NCI-H1105 (cell line): ENCODE data around the gene ACOX1.
A peak's percentile ranks its signal among the peaks of the same experiment; 100 is the strongest.

ENCODE experiments used
- DNase-seq: peaks from one replicate; lab custom pipeline; 2025; lab: John Stamatoyannopoulos, UW

Gene ACOX1

DNA sequence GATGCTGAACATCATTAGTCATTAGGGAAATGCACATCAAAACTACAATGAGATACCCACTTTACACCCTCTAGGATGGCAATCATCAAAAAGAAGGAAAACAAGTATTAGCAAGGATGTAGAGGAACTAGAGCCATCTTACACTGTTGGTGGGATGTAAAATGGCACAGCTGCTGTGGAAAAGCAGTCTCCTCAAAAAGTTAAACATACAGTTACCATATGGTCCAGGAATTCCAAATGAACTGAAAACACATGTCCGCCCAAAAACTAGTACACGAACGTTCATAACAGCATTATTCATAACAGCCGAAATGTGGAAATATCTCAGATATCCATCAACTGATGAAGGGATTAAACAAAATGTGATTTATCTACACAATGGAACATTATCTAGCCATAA is 45.2 kb downstream of the ACOX1 start:
- no peak for DNase-seq

GRCh38 chr17:75932852-75933251 is 46.1 kb downstream of the ACOX1 start:
- no peak for DNase-seq

DNA sequence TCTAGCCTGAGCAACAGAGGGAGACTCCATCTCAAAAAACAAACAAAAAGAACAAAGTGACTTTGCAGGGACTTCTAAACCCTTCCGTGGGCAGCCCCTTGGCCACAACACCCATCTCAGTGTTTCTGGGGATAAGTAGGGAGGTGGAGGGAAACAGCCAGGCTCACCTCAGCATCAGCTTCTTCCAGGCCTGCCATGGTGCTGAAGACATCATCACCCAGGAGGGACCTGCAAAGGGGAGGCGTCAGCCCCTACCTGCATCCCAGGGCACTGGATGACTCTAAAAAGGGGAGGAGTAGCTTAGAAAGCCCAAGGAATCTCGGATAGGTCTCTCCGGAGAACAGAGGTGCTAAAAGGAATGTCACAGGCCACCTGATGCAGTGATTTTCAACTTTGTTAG is 47.9 kb downstream of the ACOX1 start:
- no peak for DNase-seq

DNA sequence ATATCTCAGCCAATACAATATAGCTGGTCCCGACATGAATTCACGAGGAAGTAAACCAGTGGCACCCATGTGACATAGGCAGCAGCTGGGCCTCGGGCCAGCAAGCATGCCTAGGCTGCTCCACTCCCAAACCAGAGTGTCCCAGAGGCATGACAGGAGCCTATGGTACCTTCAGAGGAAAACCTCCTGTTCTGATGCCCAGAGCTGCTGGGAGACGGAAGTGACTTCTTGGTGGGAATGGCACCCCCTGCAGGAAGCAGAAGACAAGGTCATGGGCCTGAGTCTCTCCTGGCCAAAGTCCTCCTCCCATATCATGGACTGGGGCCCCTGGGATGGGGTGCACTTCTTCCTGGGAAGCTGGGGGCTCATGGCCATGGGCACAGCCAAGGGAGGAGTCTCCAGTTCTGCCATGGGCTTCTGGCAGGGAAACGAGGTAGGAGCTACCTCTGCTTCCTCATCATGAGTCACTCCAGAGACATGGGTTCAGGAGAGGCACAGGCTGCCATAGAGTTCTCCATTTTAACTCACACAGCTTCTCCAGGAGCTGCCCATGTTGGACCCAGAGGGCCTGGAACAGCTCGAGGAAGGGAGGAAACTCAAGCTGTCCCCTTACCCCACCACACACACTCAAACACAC is 51.6 kb downstream of the ACOX1 start:
- DNase-seq: peak; percentile 4

DNA sequence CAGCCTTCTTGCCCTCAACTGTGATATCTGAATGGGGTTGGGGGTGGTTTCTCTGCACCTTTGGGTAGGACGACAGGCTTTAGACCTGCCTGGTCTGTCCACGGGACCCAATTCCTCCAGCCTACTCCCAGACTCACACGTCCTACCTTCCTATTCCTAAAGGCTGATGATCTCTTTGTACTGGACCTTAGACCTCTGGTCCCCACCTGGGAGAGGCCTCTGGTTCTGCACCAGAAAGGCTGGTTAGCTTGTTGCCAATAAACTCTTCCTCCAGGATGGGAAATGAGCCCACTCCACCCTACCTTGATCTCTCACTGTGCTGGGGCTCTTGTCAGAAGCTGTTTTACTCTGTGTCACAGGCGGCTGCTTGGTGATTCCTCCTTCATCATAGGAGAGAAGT is 52.5 kb downstream of the ACOX1 start:
- DNase-seq: no peak

- no peak for DNase-seq
These were observed 53.1 kb downstream of the ACOX1 start for GRCh38 chr17:75925912-75926311.

- DNase-seq: no peak
These were observed 53.9 kb downstream of the ACOX1 start for GRCh38 chr17:75925103-75925502.

DNA sequence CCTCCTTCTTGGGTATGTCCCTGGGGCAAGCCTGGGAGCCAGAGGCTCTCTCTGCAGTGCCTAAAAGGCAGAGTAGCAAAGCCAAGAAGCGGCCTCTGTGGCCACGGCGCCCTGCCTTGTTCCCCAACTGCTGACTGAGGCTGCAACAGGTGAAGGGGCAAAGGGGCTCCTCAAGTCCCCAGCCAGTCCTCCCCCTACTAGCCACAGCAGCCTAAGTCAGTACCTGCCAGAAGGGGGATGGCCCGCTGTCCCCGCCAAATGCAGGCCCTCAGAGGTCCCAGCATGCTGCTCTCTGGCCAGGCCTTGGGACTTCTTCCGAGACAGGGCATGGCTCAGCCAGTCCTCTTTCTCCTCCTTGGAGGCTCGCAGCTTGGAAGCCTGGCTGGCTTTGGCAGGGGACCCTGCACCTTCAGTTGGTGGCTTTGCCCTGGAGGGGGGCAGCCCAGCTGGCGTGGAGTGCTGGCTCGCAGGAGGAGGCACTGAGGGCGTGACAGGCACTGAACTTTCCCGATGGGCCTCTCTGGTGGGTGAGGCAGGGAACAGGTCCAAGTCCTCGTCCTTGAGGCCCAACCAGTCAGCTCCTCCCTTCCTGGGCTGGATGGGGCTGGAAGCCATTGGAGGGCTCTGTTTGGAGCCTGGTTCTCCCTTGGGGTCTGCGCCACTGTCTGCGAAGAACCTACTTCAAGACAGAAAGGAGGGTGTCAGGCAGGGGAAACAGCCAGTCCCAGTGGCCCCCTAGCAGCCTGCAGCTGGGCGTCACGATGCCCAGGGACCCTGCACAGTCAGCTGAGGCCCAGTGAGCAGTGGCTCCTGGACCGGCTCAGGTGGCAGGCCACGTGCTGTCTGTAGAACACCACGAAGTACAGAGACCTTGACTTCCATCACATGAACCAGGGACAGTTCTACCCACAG is 55.7 kb downstream of the ACOX1 start:
- no peak for DNase-seq

- no peak for DNase-seq
These were observed 56.6 kb downstream of the ACOX1 start for GRCh38 chr17:75922173-75922961.

- DNase-seq: no peak
These were observed 57.4 kb downstream of the ACOX1 start for GRCh38 chr17:75921596-75921995.

DNA sequence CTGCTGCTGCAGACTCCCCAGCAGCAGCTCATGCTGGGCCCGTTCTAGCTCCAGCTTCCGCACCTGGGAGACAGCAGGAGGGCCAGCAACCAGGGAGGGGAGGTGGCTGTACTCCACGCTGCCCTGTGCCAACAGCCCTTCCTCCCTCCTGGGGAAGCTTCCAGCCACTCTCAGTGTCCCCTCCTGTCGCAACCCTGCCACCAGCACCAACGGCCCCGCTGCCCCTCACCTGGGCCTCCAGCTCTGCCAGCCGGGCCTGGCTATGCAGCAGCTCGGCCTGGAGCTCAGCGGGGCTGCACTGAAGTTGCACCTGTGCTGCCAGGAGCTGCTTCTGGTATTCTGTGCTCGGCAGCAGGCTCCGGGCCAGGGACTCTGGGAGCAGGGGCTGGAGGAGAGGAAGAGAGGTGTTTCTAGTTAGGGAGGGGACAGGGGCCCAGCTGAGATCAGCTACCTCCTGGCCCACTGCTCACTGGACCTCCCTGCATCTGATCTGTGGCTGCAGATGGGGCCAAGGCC is 58.9 kb downstream of the ACOX1 start:
- no peak for DNase-seq

GRCh38 chr17:75919611-75920010 is 59.4 kb downstream of the ACOX1 start:
- DNase-seq: no peak

GRCh38 chr17:75917917-75918445 is 61.0 kb downstream of the ACOX1 start:
- no peak for DNase-seq

DNA sequence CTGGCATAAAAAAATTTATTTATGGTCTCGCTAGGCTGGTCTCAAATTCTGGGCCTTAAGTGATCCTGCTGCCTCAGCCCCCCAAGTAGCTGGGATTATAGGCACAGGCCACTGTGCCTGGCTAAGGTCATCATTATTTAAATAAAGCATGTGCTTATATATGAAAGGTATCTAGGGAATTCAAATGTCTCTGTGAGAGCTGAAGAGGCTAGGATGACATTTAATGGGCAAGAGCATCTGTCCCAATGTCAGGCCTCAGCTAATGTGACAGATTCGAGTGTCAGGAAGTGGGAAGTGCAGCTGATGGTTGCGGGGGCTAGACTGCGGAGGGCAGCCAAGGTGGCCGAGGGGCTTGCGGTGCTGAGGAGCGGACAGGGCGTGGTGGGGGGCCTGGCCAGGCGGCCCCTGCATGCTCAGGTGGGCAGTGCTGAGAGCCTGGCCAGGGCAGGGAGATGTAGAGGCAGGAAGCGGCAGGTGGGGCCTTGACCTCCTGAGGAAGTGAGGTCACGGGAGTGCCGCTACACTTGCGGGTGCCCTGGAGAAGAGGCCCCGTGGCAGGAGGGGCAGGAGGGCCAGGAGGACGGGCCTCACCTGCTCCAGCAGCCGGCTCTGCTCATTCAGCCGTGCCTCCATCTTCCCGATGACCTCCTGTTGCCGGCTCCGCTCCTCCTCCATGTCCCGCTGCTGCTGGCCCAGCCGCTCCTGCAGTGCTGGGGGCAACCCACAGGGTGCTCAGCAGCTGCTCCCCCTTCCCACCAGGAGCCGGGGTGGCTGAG is 61.6 kb downstream of the ACOX1 start:
- no peak for DNase-seq

DNA sequence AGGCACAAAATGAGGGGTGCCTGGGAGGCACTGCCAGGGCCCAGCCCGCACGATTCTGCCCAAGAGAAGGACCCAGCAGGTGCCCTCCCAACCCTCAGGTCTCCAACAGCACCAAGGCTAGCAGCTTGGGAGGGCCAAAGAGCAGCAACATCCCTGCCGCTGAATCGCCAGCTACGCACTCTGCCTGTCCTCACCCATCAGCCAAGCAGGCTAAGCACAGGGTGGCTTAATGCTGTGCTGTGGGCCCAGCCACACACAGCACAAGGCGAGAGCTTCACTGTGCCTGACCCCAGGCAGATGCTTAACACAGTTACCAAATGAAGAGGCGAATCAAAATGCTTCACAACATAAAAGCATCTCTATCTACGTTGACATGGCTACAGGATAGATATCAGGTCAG is 63.7 kb downstream of the ACOX1 start:
- no peak for DNase-seq

DNA sequence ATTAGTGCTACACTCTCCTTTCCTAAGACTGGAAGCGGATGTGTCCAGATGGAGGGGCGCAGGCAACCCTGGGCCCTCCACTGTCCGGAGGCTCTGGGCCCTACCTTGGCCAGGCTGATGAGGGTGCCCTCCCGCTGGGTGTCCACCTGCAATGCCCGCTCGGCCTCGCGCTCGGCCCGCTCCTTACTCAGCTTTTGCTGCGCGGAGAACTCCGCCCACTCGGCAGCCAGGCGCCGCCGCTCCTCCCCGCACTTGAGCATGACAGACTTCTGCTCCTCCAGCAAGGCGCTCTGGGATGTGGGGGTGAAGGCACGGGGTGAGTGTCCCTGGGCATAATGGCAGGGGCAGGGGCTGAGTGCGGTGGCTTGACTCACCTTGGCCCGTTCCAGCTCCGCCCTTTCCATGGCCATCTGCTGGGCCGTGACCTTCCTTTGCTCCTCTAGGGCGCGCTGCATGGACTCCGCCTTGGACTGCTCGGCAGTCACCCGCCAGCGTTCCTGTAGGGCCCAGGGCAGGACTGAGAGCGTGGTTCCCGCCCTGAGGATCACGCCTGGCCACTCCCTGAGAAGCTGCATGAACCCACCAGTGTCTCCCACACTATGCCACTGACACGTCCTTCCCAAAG is 64.2 kb downstream of the ACOX1 start:
- no peak for DNase-seq

DNA sequence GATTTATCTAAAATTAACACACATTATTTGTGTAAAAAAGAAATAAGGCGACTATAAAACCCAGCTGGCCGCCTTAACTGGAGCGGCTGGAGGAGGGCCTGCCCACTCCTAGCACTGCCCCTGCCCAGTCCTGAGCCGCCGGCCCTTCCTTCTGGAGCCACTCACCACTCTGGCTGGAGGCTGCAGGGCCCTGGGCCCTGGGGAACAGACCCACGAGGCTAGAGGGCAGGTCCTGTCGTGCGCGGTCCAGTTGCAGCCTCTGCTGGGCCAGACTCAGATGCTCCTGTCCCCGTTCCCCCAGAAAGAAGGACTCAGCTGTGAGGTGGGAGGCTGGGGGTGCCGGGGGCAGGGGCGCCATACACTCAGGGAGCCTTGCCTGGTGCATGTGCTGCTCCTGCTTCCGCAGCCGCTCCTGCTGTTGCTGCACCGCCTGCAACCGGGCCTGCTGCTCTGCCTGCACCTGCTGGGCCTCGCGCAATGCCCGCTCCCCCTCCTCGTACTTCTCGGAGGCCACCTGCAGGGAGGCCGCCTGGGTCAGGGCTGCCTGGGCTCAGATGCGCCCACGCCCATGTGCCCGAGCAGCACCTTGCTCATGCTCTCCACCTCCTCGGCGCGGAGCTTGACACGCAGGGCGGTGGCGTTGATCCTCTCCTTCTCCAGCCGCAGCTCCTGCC is 65.3 kb downstream of the ACOX1 start:
- DNase-seq: no peak

GRCh38 chr17:75910699-75911098 is 68.3 kb downstream of the ACOX1 start:
- peak; percentile 26 for DNase-seq

GRCh38 chr17:75909812-75910274 is 69.1 kb downstream of the ACOX1 start:
- DNase-seq: peak; percentile 82
